Measurements from ENCODE around the gene PSEN2.

The PSEN2 gene

DNA sequence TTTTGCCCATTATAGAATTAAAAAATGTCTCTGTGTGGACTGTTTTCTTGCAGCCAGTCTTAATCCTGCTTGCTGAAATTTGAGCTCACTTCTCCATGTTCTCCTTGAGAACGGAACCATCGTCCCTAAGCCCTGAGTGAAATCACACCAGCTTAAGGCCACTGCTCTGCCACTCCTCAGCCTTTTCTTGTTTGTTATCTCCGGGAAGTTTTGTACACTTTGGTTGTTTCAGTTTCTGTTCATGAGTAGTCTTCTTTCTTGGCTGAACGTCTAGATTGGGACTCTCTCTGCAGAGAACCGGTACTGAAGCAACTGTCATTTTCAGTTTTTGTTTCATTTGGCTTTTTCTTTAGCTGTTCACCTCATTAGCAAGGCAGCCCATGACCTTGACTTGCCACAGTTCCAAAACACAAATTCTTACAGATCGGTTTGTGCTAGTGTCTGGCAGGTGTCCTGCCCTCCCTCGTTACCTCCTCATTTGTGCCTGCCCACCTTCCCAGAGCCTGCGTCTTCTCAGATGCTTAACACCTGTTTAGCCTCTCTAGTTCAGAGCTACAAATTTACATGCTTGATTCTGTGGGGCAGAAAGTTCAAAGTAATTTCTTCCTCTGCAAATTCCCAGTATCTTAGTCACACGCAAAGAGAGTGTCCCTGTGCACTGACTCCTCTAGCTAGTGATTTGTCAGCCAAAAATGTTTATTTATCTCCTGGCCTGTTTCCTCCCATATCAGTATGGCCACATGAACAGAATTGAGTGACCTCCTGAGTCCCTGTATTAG, 12.4 kb downstream of the PSEN2 start:
- DNase-seq (ENCODE audit: low read depth, low spot score) = no peak
- CTCF ChIA-PET = no interaction called here
- H3K4me3 ChIP-seq (ENCODE audit: low read depth, low read length) = no peak overlapping the region
- POLR2A ChIA-PET = interaction anchor here (1.1 kb wide), 1 partner anchor 13 kb away, joined by 3 read pairs; the partner anchor contains the start of gene PSEN2
- TF ChIP-seq CTCF (IDR thresholded peaks at IDR 0.05; ENCODE audit: insufficient read depth, low read length, missing control alignments) = no peak

DNA sequence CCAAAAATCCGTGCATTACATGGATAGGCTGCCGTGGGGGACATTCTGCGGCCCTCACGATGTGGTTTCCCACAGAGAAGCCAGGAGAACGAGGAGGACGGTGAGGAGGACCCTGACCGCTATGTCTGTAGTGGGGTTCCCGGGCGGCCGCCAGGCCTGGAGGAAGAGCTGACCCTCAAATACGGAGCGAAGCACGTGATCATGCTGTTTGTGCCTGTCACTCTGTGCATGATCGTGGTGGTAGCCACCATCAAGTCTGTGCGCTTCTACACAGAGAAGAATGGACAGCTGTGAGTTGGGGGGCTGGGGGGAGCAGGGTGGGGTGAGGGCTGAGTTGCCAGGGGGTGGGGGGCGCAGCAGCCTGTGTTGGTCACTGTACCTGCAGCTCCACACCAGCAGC, 13.2 kb downstream of the PSEN2 start:
- ChIA-PET POLR2A (no interaction called here), CTCF (no interaction called here)
- DNase-seq (ENCODE audit: low read depth, low spot score) = no peak
- H3K4me3 ChIP-seq (ENCODE audit: low read depth, low read length) = no peak overlapping the region
- TF ChIP-seq CTCF (IDR thresholded peaks at IDR 0.05; ENCODE audit: insufficient read depth, low read length, missing control alignments) = no peak

DNA sequence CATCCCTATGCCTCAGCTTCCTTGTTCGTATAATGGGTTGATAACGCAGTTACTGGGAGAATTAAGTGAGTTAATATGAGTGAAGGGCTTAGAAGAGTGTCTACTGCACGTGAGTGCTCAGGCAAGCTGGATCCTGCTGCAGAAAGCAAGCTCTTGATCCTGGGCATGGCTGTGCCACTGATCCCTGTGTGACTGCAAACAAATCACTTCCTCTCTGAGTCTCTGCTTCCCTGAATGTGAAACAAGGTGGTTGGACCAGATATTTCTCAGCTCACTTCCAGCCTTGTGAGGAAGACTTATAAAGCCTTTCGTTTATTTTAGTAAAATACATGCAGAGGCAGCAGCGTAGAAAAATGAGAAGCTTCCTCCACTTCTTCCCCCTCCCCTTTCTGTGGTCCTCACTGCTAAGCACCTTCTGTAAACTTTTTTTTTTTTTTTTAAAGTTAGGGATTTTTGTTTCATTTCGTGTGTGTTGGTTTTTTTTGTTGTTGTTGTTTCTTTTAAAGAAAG, 13.8 kb downstream of the PSEN2 start:
- ChIA-PET POLR2A (no interaction called here), CTCF (no interaction called here)
- TF ChIP-seq CTCF (IDR thresholded peaks at IDR 0.05; ENCODE audit: insufficient read depth, low read length, missing control alignments) = no peak
- DNase-seq (ENCODE audit: low read depth, low spot score) = no peak
- no peak overlapping the region for H3K4me3 ChIP-seq (ENCODE audit: low read depth, low read length)

DNA sequence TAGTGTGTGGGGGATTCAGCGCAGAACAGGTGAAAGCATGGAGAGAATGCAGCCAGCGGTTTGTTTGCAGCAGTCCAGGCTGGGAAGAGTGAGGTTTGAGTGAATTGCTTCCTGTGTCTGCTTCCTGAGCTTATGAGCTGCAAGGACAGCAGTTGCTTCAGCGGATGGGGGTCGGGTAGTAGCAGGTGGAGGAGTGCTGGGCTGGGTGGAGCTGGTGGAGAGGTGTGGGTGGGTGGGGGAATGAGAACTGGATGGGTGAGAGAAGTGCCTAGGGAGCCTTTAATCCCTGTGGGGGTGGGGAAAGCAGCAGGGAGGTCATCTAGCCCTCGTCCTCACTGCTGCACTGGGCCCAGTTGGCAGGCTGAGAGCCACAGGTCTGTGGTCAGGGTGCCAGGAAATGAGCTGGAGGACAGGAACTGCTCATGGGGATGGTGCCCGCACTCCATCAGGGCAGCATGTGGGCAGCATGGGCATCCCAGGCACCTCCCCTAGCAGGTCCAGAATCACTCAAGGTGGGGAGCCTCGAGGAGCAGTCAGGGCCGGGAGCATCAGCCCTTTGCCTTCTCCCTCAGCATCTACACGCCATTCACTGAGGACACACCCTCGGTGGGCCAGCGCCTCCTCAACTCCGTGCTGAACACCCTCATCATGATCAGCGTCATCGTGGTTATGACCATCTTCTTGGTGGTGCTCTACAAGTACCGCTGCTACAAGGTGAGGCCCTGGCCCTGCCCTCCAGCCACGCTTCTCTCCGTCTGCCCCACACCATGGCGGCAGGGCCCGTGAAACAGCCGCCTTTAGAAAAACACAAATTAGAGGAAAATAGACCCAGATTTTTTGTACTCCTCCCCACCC, 14.8 kb downstream of the PSEN2 start:
- ChIA-PET CTCF (no interaction called here), POLR2A (no interaction called here)
- no peak overlapping the region for H3K4me3 ChIP-seq (ENCODE audit: low read depth, low read length)
- TF ChIP-seq CTCF (IDR thresholded peaks at IDR 0.05; ENCODE audit: insufficient read depth, low read length, missing control alignments) = no peak
- DNase-seq (ENCODE audit: low read depth, low spot score) = no peak

DNA sequence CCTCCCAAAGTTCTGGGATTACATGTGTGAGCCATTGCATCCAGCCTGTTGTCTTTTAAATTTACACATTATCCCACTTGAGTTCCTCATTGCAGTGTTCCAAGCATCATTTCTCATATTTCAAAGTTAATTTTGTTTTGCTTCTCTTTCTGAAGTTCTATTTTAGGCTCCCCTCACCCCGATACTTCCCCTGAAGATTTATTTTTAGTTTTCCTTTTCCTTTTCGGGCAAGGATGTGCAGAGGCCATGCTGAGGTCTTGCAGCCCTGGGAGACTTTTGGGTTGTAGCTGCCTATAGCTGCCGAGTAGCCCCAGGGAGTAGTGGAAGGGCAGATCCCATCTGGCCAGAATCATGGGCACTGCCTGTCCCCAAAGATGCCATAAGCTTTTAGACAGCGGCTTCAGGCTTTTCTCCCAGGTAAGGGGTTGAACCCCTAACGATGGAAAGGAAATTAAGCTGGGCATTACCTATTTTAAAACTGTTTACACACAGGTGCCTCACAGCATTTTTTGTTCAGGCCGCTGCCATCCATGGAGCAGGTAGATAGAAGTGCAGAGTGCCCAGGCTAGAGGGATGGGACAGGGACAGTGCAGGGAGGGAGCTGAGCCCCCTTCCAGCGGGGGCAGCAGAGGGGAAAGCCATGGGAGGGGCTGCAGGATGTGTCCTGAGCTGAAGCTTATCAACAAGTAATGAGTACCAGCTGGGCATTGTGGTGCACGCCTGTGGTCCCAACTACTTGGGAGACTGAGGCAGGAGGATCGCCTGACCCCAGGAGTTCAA, 15.9 kb downstream of the PSEN2 start:
- no peak for TF ChIP-seq CTCF (IDR thresholded peaks at IDR 0.05; ENCODE audit: insufficient read depth, low read length, missing control alignments)
- ChIA-PET POLR2A (no interaction called here), CTCF (no interaction called here)
- H3K4me3 ChIP-seq (ENCODE audit: low read depth, low read length) = no peak overlapping the region
- no peak for DNase-seq (ENCODE audit: low read depth, low spot score)

Data from AG04449 (cell line).